PC-3 (cell line): ENCODE data around the gene GAD1. TPM values are rescaled to one million over a fixed set of nuclear protein-coding genes. Genes with fewer than 3 reads are reported as not detected.

Source experiments
- ATAC-seq: fragments of 200-7000 bp; cut with Tn5 transposase; 2 replicates; pipeline ENCODE4 v1.9.1; 2020; ENCODE audit warnings: mild to moderate bottlenecking, moderate library complexity
- BruUV-seq: library from RNA; stranded (reverse); fragments of 400-500 nt; replicated peaks from 2 replicates; lab custom pipeline; 2021; lab: Mats Ljungman, UMichigan
- CTCF ChIA-PET: fragments of 300-600 bp; sonication (Branson Sonifier 250); formaldehyde crosslinking; loops from one replicate; lab custom pipeline; 2022; ENCODE audit warnings: antibody characterized with exemption; lab: Charles Lee
- POLR2A ChIA-PET: fragments of 300-600 bp; sonication (Branson Sonifier 250); formaldehyde crosslinking; loops from one replicate; lab custom pipeline; 2022; ENCODE audit warnings: antibody characterized with exemption; ENCODE audit not compliant: unreplicated experiment; lab: Charles Lee
- DNase-seq: peaks from one replicate; pipeline ENCODE4 v3.0.0-alpha.2; 2015
- H2AFZ ChIP-seq: fragments of 300-600 bp; sonication (generic); 2 replicates; pipeline ENCODE4 v1.6.0; 2016; ENCODE audit warnings: antibody characterized with exemption, low read length
- H3F3A ChIP-seq: fragments of 300-600 bp; sonication (generic); one replicate; pipeline ENCODE4 v1.6.0; 2017; ENCODE audit warnings: antibody characterized with exemption, low read length, control low read depth, mild to moderate bottlenecking; ENCODE audit not compliant: unreplicated experiment
- H3K27ac ChIP-seq: fragments of 300-600 bp; sonication (generic); 2 replicates; pipeline ENCODE4 v1.5.1; 2016; ENCODE audit warnings: mild to moderate bottlenecking, low read length
- H3K27me3 ChIP-seq: fragments of 300-600 bp; sonication (generic); 2 replicates; pipeline ENCODE4 v1.6.1; 2016; ENCODE audit warnings: low read length, mixed read lengths
- H3K36me3 ChIP-seq: fragments of 300-600 bp; sonication (generic); 2 replicates; pipeline ENCODE4 v1.6.1; 2016; ENCODE audit warnings: low read depth, mixed run types, low read length, mixed read lengths
- H3K4me1 ChIP-seq: fragments of 300-600 bp; sonication (generic); 2 replicates; pipeline ENCODE4 v1.5.1; 2016; ENCODE audit warnings: low read length; ENCODE audit not compliant: insufficient read depth
- H3K4me2 ChIP-seq: fragments of 300-600 bp; sonication (generic); 2 replicates; pipeline ENCODE4 v1.6.0; 2016; ENCODE audit warnings: low read length
- H3K4me3 ChIP-seq: fragments of 300-600 bp; sonication (generic); 2 replicates; pipeline ENCODE4 v1.5.1; 2016; ENCODE audit warnings: mild to moderate bottlenecking, low read length, mixed read lengths
- H3K79me2 ChIP-seq: fragments of 300-600 bp; sonication (generic); 2 replicates; pipeline ENCODE4 v1.6.1; 2017; ENCODE audit warnings: low read length, mixed read lengths
- H3K9ac ChIP-seq: fragments of 300-600 bp; sonication (generic); 2 replicates; pipeline ENCODE4 v1.6.0; 2016; ENCODE audit warnings: mild to moderate bottlenecking, low read length
- H3K9me2 ChIP-seq: fragments of 300-600 bp; sonication (generic); replicated peaks from 2 replicates; pipeline ENCODE4 v1.6.1; 2016; ENCODE audit warnings: mixed run types, low read length, mixed read lengths
- H3K9me3 ChIP-seq: fragments of 300-600 bp; sonication (generic); 2 replicates; pipeline ENCODE4 v1.6.1; 2016; ENCODE audit warnings: low read length, mixed read lengths
- H4K20me1 ChIP-seq: fragments of 300-600 bp; sonication (generic); 2 replicates; pipeline ENCODE4 v1.6.1; 2016; ENCODE audit warnings: low read length, mixed read lengths
- CTCF ChIP-seq: fragments of 300-600 bp; sonication (generic); conservative IDR thresholded peaks from 2 replicates; pipeline ENCODE4 v1.5.1; 2017; ENCODE audit warnings: antibody characterized with exemption, low read depth, mild to moderate bottlenecking, low read length
- EZH2 ChIP-seq: fragments of 300-600 bp; sonication (generic); IDR thresholded peaks from one replicate; pipeline ENCODE4 v1.6.1; 2017; ENCODE audit warnings: antibody characterized with exemption, mild to moderate bottlenecking, low read length; ENCODE audit not compliant: unreplicated experiment
- EZH2phosphoT487 ChIP-seq: fragments of 300-600 bp; sonication (generic); IDR thresholded peaks from 2 replicates; pipeline ENCODE4 v1.6.1; 2018; ENCODE audit warnings: mild to moderate bottlenecking, antibody characterized with exemption, low read length, borderline replicate concordance
- intact Hi-C: fragments of 100-400 bp; cut with micrococcal nuclease; formaldehyde crosslinking; loops from 2 replicates; pipeline ENCODE4 v1.9.0; 2023
- total RNA-seq: library from RNA; depleted of rRNA; stranded (reverse); fragments of >200 nt; gene quantifications from 2 replicates; pipeline ENCODE4 v1.2.3, GENCODE V29; 2014

Gene GAD1
- total RNA-seq, 1 experiment from 2014 or later: 10.6 TPM

- no peaks in the 10 kb centered on the region for H3K27me3 ChIP-seq
- POLR2A ChIA-PET: no interaction called here
- H3K9me2 ChIP-seq: no peaks in the 10 kb centered on the region
- no peaks in the 10 kb centered on the region for H3F3A ChIP-seq
- no peak overlapping the region for H3K27ac ChIP-seq
- no peaks in the 10 kb centered on the region for H3K4me1 ChIP-seq
- ATAC-seq (no peak), DNase-seq (no peak)
- no peaks in the 10 kb centered on the region for H4K20me1 ChIP-seq
- H3K9ac ChIP-seq: no peak overlapping the region
- intact Hi-C loops: no loop called here
- no peak overlapping the region for H2AFZ ChIP-seq
- no peaks in the 10 kb centered on the region for H3K9me3 ChIP-seq
- H3K4me3 ChIP-seq: no peak overlapping the region
- no peak overlapping the region for H3K4me2 ChIP-seq
- CTCF ChIA-PET: no interaction called here
- H3K36me3 ChIP-seq: no peaks in the 10 kb centered on the region
- no TSS peak for BruUV-seq
- no peaks in the 10 kb centered on the region for H3K79me2 ChIP-seq
- TF ChIP-seq EZH2phosphoT487: no peak
- no peak for TF ChIP-seq CTCF
- TF ChIP-seq EZH2: no peak
Observed at GRCh38 chr2:170831115-170831514, 14.4 kb downstream of the GAD1 start.

- CTCF ChIA-PET: no interaction called here
- POLR2A ChIA-PET: no interaction called here
- no peak overlapping the region for H3K27ac ChIP-seq
- no peaks in the 10 kb centered on the region for H4K20me1 ChIP-seq
- H3K4me2 ChIP-seq: no peak overlapping the region
- H3K79me2 ChIP-seq: no peaks in the 10 kb centered on the region
- H3K9me2 ChIP-seq: no peaks in the 10 kb centered on the region
- H3K4me3 ChIP-seq: no peak overlapping the region
- intact Hi-C loops: no loop called here
- H3F3A ChIP-seq: no peaks in the 10 kb centered on the region
- no peak overlapping the region for H2AFZ ChIP-seq
- BruUV-seq: no TSS peak
- no peaks in the 10 kb centered on the region for H3K4me1 ChIP-seq
- DNase-seq (no peak), ATAC-seq (no peak)
- TF ChIP-seq EZH2phosphoT487 (no peak), EZH2 (no peak), CTCF (no peak)
- H3K27me3 ChIP-seq: no peaks in the 10 kb centered on the region
- no peaks in the 10 kb centered on the region; the same call in 1 of the 2 replicates for H3K36me3 ChIP-seq
- no peaks in the 10 kb centered on the region for H3K9me3 ChIP-seq
- H3K9ac ChIP-seq: no peak overlapping the region
Observed at GRCh38 chr2:170836027-170836426, 19.3 kb downstream of the GAD1 start.

GRCh38 chr2:170840717-170841210, 24.1 kb downstream of the GAD1 start:
- no peak for ATAC-seq
- BruUV-seq: no TSS peak
- no peaks in the 10 kb centered on the region for H3K9me2 ChIP-seq
- no peaks in the 10 kb centered on the region for H3K79me2 ChIP-seq
- no peak overlapping the region for H3K4me2 ChIP-seq
- no peaks in the 10 kb centered on the region for H3K27me3 ChIP-seq
- H3K27ac ChIP-seq: no peak overlapping the region
- ChIA-PET POLR2A (no interaction called here), CTCF (no interaction called here)
- H2AFZ ChIP-seq: no peak overlapping the region
- H3K9ac ChIP-seq: no peak overlapping the region
- TF ChIP-seq EZH2phosphoT487: no peak
- TF ChIP-seq CTCF: no peak
- TF ChIP-seq EZH2: no peak
- no peak overlapping the region for H3K4me3 ChIP-seq
- H3K4me1 ChIP-seq: peaks cover 24% of the 10 kb centered on the region
- intact Hi-C loops: no loop called here
- peak; percentile 29 for DNase-seq
- no peaks in the 10 kb centered on the region; the same call in 1 of the 2 replicates for H3K36me3 ChIP-seq
- H4K20me1 ChIP-seq: no peaks in the 10 kb centered on the region
- no peaks in the 10 kb centered on the region for H3K9me3 ChIP-seq
- H3F3A ChIP-seq: no peaks in the 10 kb centered on the region
